C4-2B (cell line): ENCODE results near the gene CATSPER4.

ENCODE experiments used
- H3K27ac ChIP-seq: fragments of 450-650 bp; 2 replicates; pipeline ENCODE4 v1.5.1; 2017
- CTCF ChIP-seq: fragments of 450-650 bp; conservative IDR thresholded peaks from 2 replicates; pipeline ENCODE4 v1.5.1; 2017; ENCODE audit warnings: mild to moderate bottlenecking
- ZFX ChIP-seq: fragments of 450-650 bp; IDR thresholded peaks from 2 replicates; pipeline ENCODE4 v1.6.1; 2017

CATSPER4 gene

GRCh38 chr1:26155370-26156284, 34.8 kb upstream of the CATSPER4 start:
- H3K27ac ChIP-seq = no peak overlapping the region
- TF ChIP-seq CTCF = no peak
- TF ChIP-seq ZFX = no peak

- no peak for TF ChIP-seq ZFX
- no peak for TF ChIP-seq CTCF
- no peak overlapping the region for H3K27ac ChIP-seq
Measured at GRCh38 chr1:26156285-26157038, 33.9 kb upstream of the CATSPER4 start.

GRCh38 chr1:26158271-26158907, 32.0 kb upstream of the CATSPER4 start:
- no peak overlapping the region for H3K27ac ChIP-seq
- TF ChIP-seq ZFX (no peak), CTCF (no peak)

- no peak within 1 kb of the TSS for H3K27ac ChIP-seq
- TF ChIP-seq ZFX = no peak
- TF ChIP-seq CTCF = no peak
Measured at GRCh38 chr1:26158908-26159742, 31.3 kb upstream of the CATSPER4 start, which contains the start of gene FAM110D. Gene FAM110D, plus strand, starts transcription at chr1:26159079. Its CDS starts 2,213 bp downstream, at chr1:26161292.

GRCh38 chr1:26159743-26160039, 30.7 kb upstream of the CATSPER4 start:
- no peak overlapping the region for H3K27ac ChIP-seq
- TF ChIP-seq CTCF = no peak
- no peak for TF ChIP-seq ZFX

GRCh38 chr1:26160527-26161414, 29.6 kb upstream of the CATSPER4 start:
- TF ChIP-seq CTCF (no peak), ZFX (no peak)
- no peak overlapping the region for H3K27ac ChIP-seq
